ENCODE measurements around the gene INA.

INA gene

DNA sequence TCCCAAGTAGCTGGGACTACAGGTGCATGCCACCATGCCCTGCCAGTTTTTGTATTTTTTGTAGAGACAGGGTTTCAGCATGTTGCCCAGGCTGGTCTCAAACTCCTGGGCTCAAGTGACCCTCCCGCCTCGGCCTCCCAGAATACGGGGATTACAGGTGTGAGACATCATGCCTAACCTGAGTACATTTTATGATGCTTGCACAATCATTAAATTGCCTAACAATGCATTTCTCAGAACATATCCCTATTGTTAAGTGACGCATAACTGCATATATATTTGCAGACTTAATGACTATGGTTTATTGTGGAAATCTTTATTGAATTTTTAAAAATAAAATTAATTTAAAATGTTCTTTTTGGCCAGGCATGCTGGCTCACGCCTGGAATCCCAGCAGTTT lies 30.7 kb downstream of the INA start:
- Histone ChIP-seq H3K4me1 (ENCODE audit: insufficient read depth, low read length) (no peaks in the 10 kb centered on the region), H3K9ac (ENCODE audit: low read depth, low read length) (no peak overlapping the region), H3K27me3 (ENCODE audit: insufficient read depth, low read length) (no peaks in the 10 kb centered on the region), H3K9me3 (ENCODE audit: insufficient read depth, low read depth, low read length) (no peaks in the 10 kb centered on the region), H3K4me3 (ENCODE audit: low read length) (no peak overlapping the region), H3K27ac (ENCODE audit: low read depth, low read length) (no peak overlapping the region), H3K36me3 (ENCODE audit: insufficient read depth, low read length) (peaks cover 68% of the 10 kb centered on the region)
- 95% methylated on average over 4 of the region's 5 CpGs for WGBS

DNA sequence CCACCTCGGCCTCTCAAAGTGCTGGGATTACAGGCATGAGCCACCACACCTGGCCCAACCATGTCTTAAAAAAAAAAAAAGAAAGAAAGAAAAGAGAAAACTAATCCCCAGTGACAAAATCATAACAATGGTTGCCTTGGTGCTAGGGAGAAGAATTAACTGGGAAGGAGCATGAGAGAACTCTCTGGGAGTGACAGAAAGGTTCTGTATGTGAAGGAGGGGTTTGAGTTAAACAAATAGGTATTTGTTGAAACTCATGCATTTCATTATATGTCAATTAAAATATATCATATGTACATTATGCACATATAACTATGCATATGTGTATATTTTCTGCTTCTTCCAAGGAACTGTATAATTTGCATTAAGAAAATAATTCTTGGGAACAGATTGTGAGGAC lies 33.3 kb downstream of the INA start:
- H3K4me1 ChIP-seq (ENCODE audit: insufficient read depth, low read length), result no peaks in the 10 kb centered on the region
- H3K27ac ChIP-seq (ENCODE audit: low read depth, low read length), result no peak overlapping the region
- H3K27me3 ChIP-seq (ENCODE audit: insufficient read depth, low read length), result no peaks in the 10 kb centered on the region
- H3K9ac ChIP-seq (ENCODE audit: low read depth, low read length), result no peak overlapping the region
- peaks cover 78% of the 10 kb centered on the region for H3K36me3 ChIP-seq (ENCODE audit: insufficient read depth, low read length)
- H3K4me3 ChIP-seq (ENCODE audit: low read length), result no peak overlapping the region
- WGBS, result no CpG with 5 or more reads among the region's 1 CpG
- H3K9me3 ChIP-seq (ENCODE audit: insufficient read depth, low read depth, low read length), result no peaks in the 10 kb centered on the region

DNA sequence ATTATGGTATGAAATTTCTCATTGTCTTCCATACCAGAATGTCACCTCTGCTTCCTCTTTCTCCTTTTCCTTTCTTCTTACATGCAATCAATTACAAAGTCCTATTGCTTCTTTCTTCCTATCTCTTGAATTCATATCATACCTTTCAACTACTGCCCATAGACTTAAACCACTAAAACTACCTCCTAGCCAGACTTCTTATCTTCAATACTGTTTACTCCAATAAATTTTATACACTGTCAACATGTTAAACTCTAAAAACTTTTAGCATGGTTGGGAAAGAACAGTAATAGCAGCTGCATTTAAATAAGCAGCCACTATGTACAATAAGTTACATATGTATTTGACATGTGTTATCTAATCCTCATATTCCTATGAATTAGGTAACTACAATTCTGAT lies 39.1 kb downstream of the INA start:
- no peak overlapping the region for H3K4me3 ChIP-seq (ENCODE audit: low read length)
- H3K4me1 ChIP-seq (ENCODE audit: insufficient read depth, low read length), result no peaks in the 10 kb centered on the region
- H3K27ac ChIP-seq (ENCODE audit: low read depth, low read length), result no peak overlapping the region
- H3K9me3 ChIP-seq (ENCODE audit: insufficient read depth, low read depth, low read length), result no peaks in the 10 kb centered on the region
- peaks cover 80% of the 10 kb centered on the region for H3K36me3 ChIP-seq (ENCODE audit: insufficient read depth, low read length)
- H3K27me3 ChIP-seq (ENCODE audit: insufficient read depth, low read length), result no peaks in the 10 kb centered on the region
- H3K9ac ChIP-seq (ENCODE audit: low read depth, low read length), result no peak overlapping the region

DNA sequence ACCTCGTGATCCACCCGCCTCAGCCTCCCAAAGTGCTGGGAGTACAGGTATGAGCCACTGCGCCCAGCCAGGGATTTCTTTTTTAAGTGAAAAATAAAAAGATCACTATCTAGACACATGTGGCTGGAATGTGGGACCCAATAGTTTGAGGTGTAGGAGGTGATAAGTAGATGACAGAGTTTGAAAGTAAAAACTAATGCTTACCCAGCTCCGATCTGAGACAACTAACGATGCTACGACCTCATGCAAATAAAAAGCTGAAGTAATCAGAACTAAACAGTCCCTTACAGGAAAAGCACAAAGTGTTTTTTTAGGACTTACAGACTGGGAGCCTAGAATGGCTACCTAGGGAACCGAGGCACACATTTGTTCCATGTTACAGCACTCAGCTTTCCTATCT lies 51.0 kb downstream of the INA start:
- H3K36me3 ChIP-seq (ENCODE audit: insufficient read depth, low read length), result peaks cover 66% of the 10 kb centered on the region
- WGBS, result 96% methylated on average over 7 of the region's 7 CpGs

DNA sequence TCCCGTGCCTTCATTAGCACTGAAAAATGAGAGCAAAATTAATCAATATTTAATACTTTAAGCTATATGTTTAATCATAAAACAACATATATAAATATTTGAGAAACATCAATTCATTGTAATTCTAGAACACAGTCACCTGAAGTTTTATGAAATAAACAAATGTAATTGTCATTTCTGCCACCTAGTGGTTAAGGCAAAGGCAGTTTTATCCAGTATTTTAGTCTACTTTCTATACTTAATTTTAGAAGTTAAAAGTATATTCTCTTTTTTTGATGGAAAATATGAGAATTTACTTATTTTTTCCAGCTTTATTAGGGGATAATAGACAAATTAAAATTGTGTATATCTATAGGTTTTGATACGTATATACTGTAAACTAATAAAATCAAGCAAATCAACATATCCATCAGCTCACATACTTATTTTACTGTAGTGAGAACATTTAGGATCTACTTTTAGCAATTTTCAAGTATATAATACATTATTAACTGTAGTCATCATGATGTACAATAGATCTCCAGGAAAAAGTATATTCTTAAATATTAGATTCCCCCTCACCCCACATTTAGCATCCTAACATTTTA lies 57.1 kb downstream of the INA start:
- no peak overlapping the region for H3K4me3 ChIP-seq (ENCODE audit: low read length)
- no CpG with 5 or more reads among the region's 2 CpGs for WGBS
- peaks cover 61% of the 10 kb centered on the region for H3K36me3 ChIP-seq (ENCODE audit: insufficient read depth, low read length)
- H3K9me3 ChIP-seq (ENCODE audit: insufficient read depth, low read depth, low read length), result no peaks in the 10 kb centered on the region
- no peak overlapping the region for H3K9ac ChIP-seq (ENCODE audit: low read depth, low read length)
- no peak overlapping the region for H3K27ac ChIP-seq (ENCODE audit: low read depth, low read length)
- H3K4me1 ChIP-seq (ENCODE audit: insufficient read depth, low read length), result no peaks in the 10 kb centered on the region
- H3K27me3 ChIP-seq (ENCODE audit: insufficient read depth, low read length), result no peaks in the 10 kb centered on the region

More for the DNA sequence above, 51.0 kb downstream of the INA start:
- no peaks in the 10 kb centered on the region for H3K27me3 ChIP-seq (ENCODE audit: insufficient read depth, low read length)
- H3K9me3 ChIP-seq (ENCODE audit: insufficient read depth, low read depth, low read length), result no peaks in the 10 kb centered on the region
- no peak overlapping the region for H3K4me3 ChIP-seq (ENCODE audit: low read length)
- no peak overlapping the region for H3K9ac ChIP-seq (ENCODE audit: low read depth, low read length)
- H3K27ac ChIP-seq (ENCODE audit: low read depth, low read length), result no peak overlapping the region
- no peaks in the 10 kb centered on the region for H3K4me1 ChIP-seq (ENCODE audit: insufficient read depth, low read length)

DNA sequence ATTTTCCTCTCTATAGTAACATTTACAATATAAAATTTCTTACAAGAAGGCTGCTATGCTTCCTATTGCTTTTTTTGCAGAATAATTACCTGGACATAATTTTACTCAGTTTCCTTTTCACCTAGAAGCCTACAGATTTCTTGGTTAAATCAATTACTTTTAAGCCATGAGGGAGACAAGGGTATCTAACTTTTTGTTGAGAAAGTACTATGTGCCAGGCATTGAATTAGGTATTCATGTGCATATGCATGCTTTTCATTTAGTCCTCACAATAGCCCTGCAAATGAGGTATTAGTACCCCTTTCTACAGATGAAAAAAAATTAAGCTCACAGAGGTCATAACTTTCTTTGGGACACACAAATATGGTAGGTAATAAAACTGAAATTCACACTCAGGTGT lies 57.6 kb downstream of the INA start:
- Histone ChIP-seq H3K9ac (ENCODE audit: low read depth, low read length) (no peak overlapping the region), H3K36me3 (ENCODE audit: insufficient read depth, low read length) (peaks cover 67% of the 10 kb centered on the region), H3K4me1 (ENCODE audit: insufficient read depth, low read length) (no peaks in the 10 kb centered on the region), H3K27ac (ENCODE audit: low read depth, low read length) (no peak overlapping the region), H3K27me3 (ENCODE audit: insufficient read depth, low read length) (no peaks in the 10 kb centered on the region), H3K4me3 (ENCODE audit: low read length) (no peak overlapping the region), H3K9me3 (ENCODE audit: insufficient read depth, low read depth, low read length) (no peaks in the 10 kb centered on the region)

DNA sequence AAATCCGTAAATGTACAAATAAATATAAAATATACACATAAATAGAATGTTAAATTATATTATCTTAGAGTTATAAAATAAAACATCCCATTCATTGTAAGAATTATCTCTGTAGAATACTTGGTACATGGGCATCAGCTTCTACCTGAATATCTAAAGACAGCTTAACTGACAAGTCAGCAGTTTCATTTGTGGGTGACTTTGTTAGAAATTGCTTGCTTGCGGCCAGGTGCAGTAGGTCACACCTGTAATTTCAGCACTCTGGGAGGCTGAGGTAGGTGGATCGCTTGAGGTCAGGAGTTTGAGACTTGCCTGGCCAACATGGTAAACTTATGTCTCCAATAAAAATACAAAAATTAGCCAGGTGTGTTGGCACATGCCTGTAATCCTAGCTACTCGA lies 59.4 kb downstream of the INA start:
- Histone ChIP-seq H3K9me3 (ENCODE audit: insufficient read depth, low read depth, low read length) (no peaks in the 10 kb centered on the region), H3K27ac (ENCODE audit: low read depth, low read length) (no peak overlapping the region), H3K4me1 (ENCODE audit: insufficient read depth, low read length) (no peaks in the 10 kb centered on the region), H3K27me3 (ENCODE audit: insufficient read depth, low read length) (no peaks in the 10 kb centered on the region), H3K9ac (ENCODE audit: low read depth, low read length) (no peak overlapping the region), H3K4me3 (ENCODE audit: low read length) (no peak overlapping the region), H3K36me3 (ENCODE audit: insufficient read depth, low read length) (peaks cover 62% of the 10 kb centered on the region)
- WGBS, result 96% methylated on average over 3 of the region's 4 CpGs

Data from HUES64 (cell line).